Common myeloid progenitor, CD34-positive (primary cell): Measurements from ENCODE around the gene TMC5.
A peak's percentile ranks its signal among the peaks of the same experiment; 100 is the strongest.

Source experiments
- CTCF ChIA-PET: fragments of 350-600 bp; sonication (Branson Sonifier 250); formaldehyde crosslinking; loops from one replicate; lab custom pipeline; 2021; ENCODE audit warnings: antibody characterized with exemption; lab: Charles Lee
- POLR2A ChIA-PET: fragments of 350-600 bp; sonication (Branson Sonifier 250); formaldehyde crosslinking; loops from one replicate; lab custom pipeline; 2021; ENCODE audit warnings: antibody characterized with exemption; lab: Charles Lee
- DNase-seq, 3 donors: peaks; one replicate each; pipeline versions ENCODE4 v3.0.0 to v3.0.0-alpha.2; 2013
- H3K27ac ChIP-seq, 2 experiments: 1 replicate in 1 of 2; 2 replicates in 1 of 2; pipeline ENCODE4 v1.7.0; 2013; ENCODE audit warnings: inconsistent platforms in 2 of 2, low read length in 2 of 2, mild to moderate bottlenecking in 2 of 2, low read depth in 1 of 2, moderate library complexity in 1 of 2; ENCODE audit not compliant: severe bottlenecking in 2 of 2, insufficient read depth in 1 of 2, poor library complexity in 1 of 2
- H3K27me3 ChIP-seq, 5 experiments: replicated peaks in 2 of 5; 1 replicate in 3 of 5; 2 replicates in 2 of 5; pipeline versions ENCODE4 v1.6.1 to v1.7.0; 2013; ENCODE audit warnings: low read length in 4 of 5, mild to moderate bottlenecking in 2 of 5, moderate library complexity in 2 of 5, inconsistent platforms in 1 of 5; ENCODE audit not compliant: insufficient read depth in 5 of 5, control insufficient read depth in 4 of 5
- H3K36me3 ChIP-seq, 4 experiments: 1 replicate in 2 of 4; 2 replicates in 2 of 4; pipeline versions ENCODE4 v1.6.1 to v1.7.0; 2013; ENCODE audit warnings: low read length in 3 of 4, control low read depth in 1 of 4, mild to moderate bottlenecking in 1 of 4; ENCODE audit not compliant: control insufficient read depth in 4 of 4, insufficient read depth in 4 of 4
- H3K4me1 ChIP-seq, 4 experiments: 1 replicate in 3 of 4; 2 replicates in 1 of 4; pipeline versions ENCODE4 v1.6.1 to v1.7.1; 2013; ENCODE audit warnings: low read length in 3 of 4, mild to moderate bottlenecking in 3 of 4, control low read depth in 1 of 4, inconsistent platforms in 1 of 4, moderate library complexity in 1 of 4; ENCODE audit not compliant: control insufficient read depth in 4 of 4, insufficient read depth in 4 of 4; ENCODE audit errors: control extremely low read depth in 1 of 4
- H3K4me3 ChIP-seq, 7 experiments: 1 replicate in 4 of 7; 2 replicates in 3 of 7; pipeline versions ENCODE4 v1.5.1 to v1.7.0; 2013; ENCODE audit warnings: mild to moderate bottlenecking in 7 of 7, low read length in 6 of 7, moderate library complexity in 6 of 7, inconsistent platforms in 2 of 7, low read depth in 2 of 7, control low read depth in 1 of 7; ENCODE audit not compliant: insufficient read depth in 4 of 7, control insufficient read depth in 1 of 7; ENCODE audit errors: extremely low read depth in 1 of 7
- H3K9me3 ChIP-seq, 5 experiments: 1 replicate in 4 of 5; 2 replicates in 1 of 5; pipeline versions ENCODE4 v1.6.1 to v1.7.1; 2013; ENCODE audit warnings: low read length in 4 of 5, mild to moderate bottlenecking in 2 of 5, inconsistent platforms in 1 of 5, low read depth in 1 of 5, moderate library complexity in 1 of 5; ENCODE audit not compliant: control insufficient read depth in 4 of 5, insufficient read depth in 2 of 5; ENCODE audit errors: control extremely low read depth in 1 of 5
- WGBS: methylation state at CpG from one replicate; pipeline ENCODE4 v1.1.5; 2013; ENCODE audit not compliant: insufficient coverage; 5-methylcytosine and 5-hydroxymethylcytosine counted together

TMC5 gene

GRCh38 chr16:19474617-19475016 lies 56.9 kb downstream of the TMC5 start:
- Histone ChIP-seq H3K27ac (no peak overlapping the region), H3K9me3 (no peaks in the 10 kb centered on the region), H3K4me3 (no peak overlapping the region), H3K36me3 (no peaks in the 10 kb centered on the region), H3K27me3 (peaks cover 0 to 2% (median 0%) of the 10 kb centered on the region in 5 experiments), H3K4me1 (no peaks in the 10 kb centered on the region)
- ChIA-PET CTCF (no interaction called here), POLR2A (no interaction called here)
- DNase-seq, result no peak
- WGBS, result 93% methylated on average over 5 of the region's 5 CpGs

- CTCF ChIA-PET, result no interaction called here
- POLR2A ChIA-PET, result no interaction called here
- Histone ChIP-seq H3K4me1 (no peaks in the 10 kb centered on the region), H3K27ac (no peak overlapping the region), H3K9me3 (peaks cover 0 to 2% (median 0%) of the 10 kb centered on the region in 5 experiments), H3K27me3 (peaks cover 0 to 2% (median 0%) of the 10 kb centered on the region in 5 experiments), H3K4me3 (no peak overlapping the region), H3K36me3 (no peaks in the 10 kb centered on the region)
- 90% methylated on average over 1 of the region's 1 CpG for WGBS
- no peak for DNase-seq
These were observed 60.8 kb downstream of the TMC5 start for GRCh38 chr16:19478505-19478904.

- ChIA-PET POLR2A (no interaction called here), CTCF (no interaction called here)
- Histone ChIP-seq H3K4me1 (no peaks in the 10 kb centered on the region), H3K27ac (no peak overlapping the region), H3K36me3 (no peaks in the 10 kb centered on the region), H3K9me3 (peaks cover 0 to 2% (median 0%) of the 10 kb centered on the region in 5 experiments), H3K27me3 (peaks cover 0 to 2% (median 0%) of the 10 kb centered on the region in 5 experiments), H3K4me3 (no peak overlapping the region)
- WGBS, result 94% methylated on average over 2 of the region's 3 CpGs
- no peak for DNase-seq
These were observed 61.6 kb downstream of the TMC5 start for GRCh38 chr16:19479302-19479721.

- Histone ChIP-seq H3K4me1 (no peaks in the 10 kb centered on the region), H3K27ac (no peak overlapping the region), H3K9me3 (peaks cover 0 to 2% (median 0%) of the 10 kb centered on the region in 5 experiments), H3K4me3 (no peak overlapping the region), H3K36me3 (no peaks in the 10 kb centered on the region), H3K27me3 (peaks cover 0 to 2% (median 0%) of the 10 kb centered on the region in 5 experiments)
- 69% methylated on average over 2 of the region's 2 CpGs for WGBS
- CTCF ChIA-PET, result no interaction called here
- DNase-seq, result peak in 2 of 3 donors; percentile 13 to 32
- POLR2A ChIA-PET, result no interaction called here
These were observed 63.6 kb downstream of the TMC5 start for GRCh38 chr16:19481296-19481695.

GRCh38 chr16:19481769-19482168 lies 64.1 kb downstream of the TMC5 start:
- POLR2A ChIA-PET, result no interaction called here
- H3K4me1 ChIP-seq, result no peaks in the 10 kb centered on the region
- peaks cover 0 to 2% (median 0%) of the 10 kb centered on the region in 5 experiments for H3K9me3 ChIP-seq
- CTCF ChIA-PET, result no interaction called here
- no peaks in the 10 kb centered on the region for H3K36me3 ChIP-seq
- no peak overlapping the region for H3K4me3 ChIP-seq
- 100% methylated on average over 1 of the region's 5 CpGs for WGBS
- DNase-seq, result no peak
- peaks cover 0 to 2% (median 0%) of the 10 kb centered on the region in 5 experiments for H3K27me3 ChIP-seq
- H3K27ac ChIP-seq, result no peak overlapping the region

- H3K4me1 ChIP-seq, result no peaks in the 10 kb centered on the region
- ChIA-PET POLR2A (no interaction called here), CTCF (no interaction called here)
- H3K9me3 ChIP-seq, result peaks cover 0 to 2% (median 0%) of the 10 kb centered on the region in 5 experiments
- H3K27ac ChIP-seq, result no peak overlapping the region
- no peak overlapping the region for H3K4me3 ChIP-seq
- H3K27me3 ChIP-seq, result peaks cover 0 to 2% (median 0%) of the 10 kb centered on the region in 5 experiments
- no peaks in the 10 kb centered on the region for H3K36me3 ChIP-seq
- no CpG with 5 or more reads among the region's 1 CpG for WGBS
- no peak for DNase-seq
These were observed 64.6 kb downstream of the TMC5 start for GRCh38 chr16:19482291-19482690.

GRCh38 chr16:19484096-19484495 lies 66.4 kb downstream of the TMC5 start:
- DNase-seq, result no peak
- WGBS, result 96% methylated on average over 3 of the region's 3 CpGs
- no peaks in the 10 kb centered on the region for H3K4me1 ChIP-seq
- H3K27ac ChIP-seq, result no peak overlapping the region
- no peaks in the 10 kb centered on the region for H3K36me3 ChIP-seq
- ChIA-PET POLR2A (no interaction called here), CTCF (no interaction called here)
- peaks cover 0 to 2% (median 0%) of the 10 kb centered on the region in 5 experiments for H3K9me3 ChIP-seq
- H3K4me3 ChIP-seq, result no peak overlapping the region
- H3K27me3 ChIP-seq, result no peaks in the 10 kb centered on the region
